Measurements from ENCODE around the gene MED12.

- no peak for TF ChIP-seq POLR2A (IDR thresholded peaks at IDR 0.05)
- TF ChIP-seq CTCF (IDR thresholded peaks at IDR 0.05) = no peak
- TF ChIP-seq POLR2AphosphoS5 (IDR thresholded peaks at IDR 0.05) = no peak
These were observed 42.1 kb downstream of the MED12 start for GRCh38 chrX:71160475-71160874.
